ENCODE measurements around the gene GLTPD2. TPM values are rescaled to one million over a fixed set of nuclear protein-coding genes. Genes with fewer than 3 reads are reported as not detected.

The GLTPD2 gene
- total RNA-seq, 1 experiment from 2014 or later: not detected

- in situ Hi-C loops (cut with HindIII; ENCODE audit: low pct_unique_long_range_greater_than_20kb, low sequenced_read_pairs): no loop called here
- ChIA-PET POLR2A (no interaction called here), CTCF (interaction anchor here (0.7 kb wide), 1 partner anchor 45 kb away, joined by 4 read pairs; no protein-coding TSS in a partner anchor)
- intact Hi-C loops (cut with micrococcal nuclease; ENCODE audit: unreplicated experiment): no loop called here
- Histone ChIP-seq H3K4me3 (ENCODE audit: low read depth in 2 of 2, low read length in 2 of 2) (no peak overlapping the region), H3K4me1 (ENCODE audit: control insufficient read depth, insufficient read depth, low read length) (no peaks in the 10 kb centered on the region), H3K9me3 (ENCODE audit: control insufficient read depth, insufficient read depth, low read depth, low read length) (no peaks in the 10 kb centered on the region), H3K36me3 (ENCODE audit: control insufficient read depth, insufficient read depth, low read length) (no peaks in the 10 kb centered on the region; the same call in none of the 2 replicates), H3K27ac (ENCODE audit: low read length) (no peak overlapping the region), H3K27me3 (ENCODE audit: control insufficient read depth, insufficient read depth, low read length) (no peaks in the 10 kb centered on the region)
- TF ChIP-seq CTCF (IDR thresholded peaks at IDR 0.05): no peak
- no peak for TF ChIP-seq REST (IDR thresholded peaks at IDR 0.05; ENCODE audit: insufficient read depth in 1 of 2, low read depth in 2 of 2, low read length in 1 of 2)
- no peak for TF ChIP-seq TCF7L2 (IDR thresholded peaks at IDR 0.05; ENCODE audit: low read depth, low read length)
- TF ChIP-seq SIN3A (IDR thresholded peaks at IDR 0.05; ENCODE audit: borderline replicate concordance, insufficient read depth, low read depth, low read length): no peak
- TF ChIP-seq POLR2AphosphoS5 (IDR thresholded peaks at IDR 0.05; ENCODE audit: low read depth, low read length): no peak
- DNase-seq (ENCODE audit: low read depth, low spot score) (no peak), ATAC-seq (no peak)
- no TSS peak for BruUV-seq (replicated peaks)
Measured at GRCh38 chr17:4800462-4801196, 11.9 kb downstream of the GLTPD2 start.

GRCh38 chr17:4802228-4802627, 13.5 kb downstream of the GLTPD2 start, which contains the start of gene C17orf114:
TSS of gene C17orf114 (minus strand) at chr17:4802328.
- DNase-seq (ENCODE audit: low read depth, low spot score) (no peak), ATAC-seq (no peak)
- CTCF ChIA-PET: no interaction called here
- no peaks in the 10 kb centered on the region for H3K27me3 ChIP-seq (ENCODE audit: control insufficient read depth, insufficient read depth, low read length)
- H3K9me3 ChIP-seq (ENCODE audit: control insufficient read depth, insufficient read depth, low read depth, low read length): no peaks in the 10 kb centered on the region
- no peaks in the 10 kb centered on the region; the same call in 1 of the 2 replicates for H3K36me3 ChIP-seq (ENCODE audit: control insufficient read depth, insufficient read depth, low read length)
- intact Hi-C loops (cut with micrococcal nuclease; ENCODE audit: unreplicated experiment): no loop called here
- in situ Hi-C loops (cut with HindIII; ENCODE audit: low pct_unique_long_range_greater_than_20kb, low sequenced_read_pairs): no loop called here
- no peak within 1 kb of the TSS for H3K27ac ChIP-seq (ENCODE audit: low read length)
- TF ChIP-seq SIN3A (IDR thresholded peaks at IDR 0.05; ENCODE audit: borderline replicate concordance, insufficient read depth, low read depth, low read length) (no peak), TCF7L2 (IDR thresholded peaks at IDR 0.05; ENCODE audit: low read depth, low read length) (no peak), CTCF (IDR thresholded peaks at IDR 0.05) (no peak), POLR2AphosphoS5 (IDR thresholded peaks at IDR 0.05; ENCODE audit: low read depth, low read length) (no peak)
- peaks cover 3% of the 10 kb centered on the region; the same call in 1 of the 2 replicates for H3K4me1 ChIP-seq (ENCODE audit: control insufficient read depth, insufficient read depth, low read length)
- H3K4me3 ChIP-seq (ENCODE audit: low read depth in 2 of 2, low read length in 2 of 2): no peak within 1 kb of the TSS
- POLR2A ChIA-PET: no interaction called here
- BruUV-seq (replicated peaks): no TSS peak

Measured in Panc1 (cell line).